Activated naive CD8-positive, alpha-beta T cell treated with anti-CD3 and anti-CD28 coated beads, Interleukin-2, amount 50 U/mL, for 16 hours (primary cell): Measurements from ENCODE around the gene PPP2R2C.

ENCODE experiments used
- DNase-seq: peaks from one replicate; pipeline ENCODE4 v3.0.0-alpha.2; 2020; ENCODE audit warnings: low read depth, low spot score

PPP2R2C gene

DNA sequence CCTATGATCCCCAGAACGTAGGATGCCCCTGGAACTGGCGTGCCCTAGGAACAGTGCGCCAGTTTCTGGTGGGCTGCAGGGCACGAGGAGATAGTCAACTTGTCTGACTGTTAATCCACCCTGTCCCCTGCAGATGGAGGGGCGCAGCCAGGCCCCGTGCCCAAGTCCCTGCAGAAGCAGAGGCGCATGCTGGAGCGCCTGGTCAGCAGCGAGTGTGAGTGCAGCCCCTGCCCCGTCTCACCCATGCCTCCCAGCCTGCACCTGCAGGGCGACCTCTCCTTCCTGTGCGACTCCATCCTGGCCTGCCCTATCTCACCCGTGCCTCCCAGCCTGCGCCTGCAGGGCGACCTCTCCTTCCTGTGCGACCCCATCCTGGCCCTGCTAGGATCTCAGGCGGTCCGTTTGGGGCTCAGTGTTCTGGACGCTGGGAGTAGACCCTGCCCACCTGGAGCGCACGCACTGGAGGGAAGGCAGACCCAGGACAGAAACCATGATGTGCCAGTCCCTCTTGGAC is 180.6 kb downstream of the PPP2R2C start:
- no peak for DNase-seq

DNA sequence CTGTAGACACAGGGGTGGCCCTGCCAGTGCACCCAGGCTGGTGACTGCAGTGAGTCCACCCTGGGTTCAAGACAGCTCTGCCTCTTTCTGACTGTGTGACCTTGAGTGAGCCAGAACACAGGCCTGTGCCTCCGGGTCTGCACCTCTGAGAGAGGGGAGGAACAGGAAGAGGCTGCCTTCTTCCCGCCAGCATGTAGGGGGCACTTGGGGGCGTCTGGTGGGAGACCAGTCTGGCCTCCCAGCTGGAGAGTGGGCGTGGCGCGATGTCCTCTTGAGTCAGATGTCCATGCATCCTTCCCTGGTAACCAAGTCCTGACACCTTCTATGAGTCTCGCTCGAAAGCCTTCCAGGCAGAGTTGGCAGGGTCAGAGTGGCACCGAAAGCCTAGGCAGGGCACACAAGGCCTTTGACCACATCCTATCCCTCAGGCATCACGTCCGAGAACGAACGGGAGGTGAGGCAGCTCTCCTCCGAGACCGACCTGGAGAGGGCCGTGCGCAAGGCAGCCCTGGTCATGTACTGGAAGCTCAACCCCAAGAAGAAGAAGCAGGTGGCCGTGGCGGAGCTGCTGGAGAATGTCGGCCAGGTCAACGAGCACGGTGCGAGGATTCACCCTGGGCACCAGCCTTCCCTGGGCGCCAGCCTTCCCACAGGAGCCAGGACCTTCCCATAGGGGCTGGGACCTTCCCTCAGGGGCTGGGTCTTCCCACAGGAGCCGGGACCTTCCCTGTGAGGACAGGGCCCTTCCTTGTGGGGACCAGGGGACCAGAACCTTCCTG is 181.5 kb downstream of the PPP2R2C start:
- DNase-seq, result no peak

DNA sequence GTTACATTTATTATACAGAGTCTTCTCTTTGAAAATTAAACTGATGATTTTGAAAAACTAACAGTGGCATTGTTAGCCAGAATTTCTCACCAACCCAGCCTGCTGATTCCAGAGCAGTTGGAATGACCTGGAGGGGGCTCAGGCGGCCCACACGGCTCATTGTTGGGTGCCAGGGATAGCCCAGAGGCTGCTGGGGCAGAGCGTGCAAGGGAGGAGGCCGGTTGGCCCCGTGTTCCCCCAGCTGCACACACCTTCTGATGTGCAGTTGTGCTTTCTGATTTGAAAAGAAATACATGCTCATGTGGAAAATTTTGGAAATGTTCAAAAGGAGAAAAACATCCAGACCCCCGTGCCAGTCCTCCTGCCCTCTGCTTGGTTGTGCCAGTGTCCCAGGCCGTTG is 182.2 kb downstream of the PPP2R2C start:
- no peak for DNase-seq

DNA sequence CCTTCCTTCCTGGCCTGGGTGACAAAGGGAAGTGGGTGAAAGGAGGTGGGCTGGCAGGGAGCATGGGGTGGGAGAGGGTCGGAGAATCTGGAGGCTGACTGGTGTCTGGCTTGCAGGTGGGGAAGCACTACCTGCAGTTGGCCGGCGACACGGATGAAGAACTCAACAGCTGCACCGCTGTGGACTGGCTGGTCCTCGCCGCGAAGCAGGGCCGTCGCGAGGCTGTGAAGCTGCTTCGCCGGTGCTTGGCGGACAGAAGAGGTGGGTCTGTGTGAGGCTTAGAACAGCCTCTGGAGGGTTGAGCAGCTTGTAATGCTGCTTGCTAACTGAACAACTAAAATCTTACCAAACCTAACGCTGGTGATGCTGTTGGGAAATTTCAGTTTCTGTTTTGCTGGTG is 183.5 kb downstream of the PPP2R2C start:
- DNase-seq, result no peak

DNA sequence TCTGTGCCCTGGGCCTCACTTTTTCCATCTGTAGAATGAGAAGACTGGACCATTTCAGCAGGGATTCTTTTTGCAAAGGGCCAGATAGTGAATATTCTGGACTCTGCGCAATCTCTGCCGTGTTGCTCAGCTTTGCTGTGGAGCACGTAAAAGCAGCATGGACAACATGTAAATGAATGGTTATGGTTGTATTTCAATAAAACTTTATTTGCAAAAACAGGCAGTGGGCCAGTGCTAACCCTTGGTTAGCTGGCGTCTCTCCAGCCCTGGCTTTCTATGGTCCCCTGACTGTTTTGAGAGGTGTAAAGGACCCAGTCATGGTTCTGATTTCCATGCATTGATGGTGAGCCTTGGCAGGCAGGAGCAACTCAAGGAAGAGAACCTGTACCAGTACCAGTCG is 184.1 kb downstream of the PPP2R2C start:
- DNase-seq, result no peak

DNA sequence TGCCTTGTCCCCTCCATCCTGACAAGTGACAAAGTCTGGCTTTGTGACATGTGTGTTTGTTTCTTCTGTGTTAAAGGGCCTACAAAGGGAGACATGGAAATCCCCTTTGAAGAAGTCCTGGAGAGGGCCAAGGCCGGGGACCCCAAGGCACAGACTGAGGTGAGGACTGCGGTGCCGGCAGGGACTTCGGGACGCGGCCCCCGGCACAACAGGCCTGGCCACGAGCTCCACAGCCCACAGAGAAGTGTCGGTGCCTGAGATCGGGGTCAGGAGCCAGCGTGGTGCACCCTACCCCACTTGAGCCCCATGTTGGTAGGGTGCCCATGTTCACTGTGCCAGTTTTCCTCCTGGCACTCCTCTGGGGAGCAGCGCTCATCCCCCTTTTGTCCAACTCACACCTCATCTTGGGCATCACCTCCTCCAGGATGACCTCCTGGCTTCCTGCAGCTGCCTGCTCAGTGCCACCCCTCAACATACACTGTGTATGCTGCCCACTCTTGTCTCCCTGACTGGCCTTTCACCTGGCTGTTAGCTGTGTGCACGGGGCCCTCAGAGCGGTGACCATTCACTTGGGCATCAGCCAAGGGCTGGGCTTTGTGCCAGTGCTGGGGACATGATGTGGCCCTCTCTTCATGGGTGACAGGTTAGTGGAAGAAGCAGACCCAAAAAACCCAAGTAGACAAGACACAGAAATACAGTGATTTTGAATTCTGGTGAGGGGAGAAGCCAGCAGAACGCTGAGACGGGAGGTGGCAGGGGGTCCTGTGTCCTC is 185.2 kb downstream of the PPP2R2C start:
- DNase-seq, result no peak

DNA sequence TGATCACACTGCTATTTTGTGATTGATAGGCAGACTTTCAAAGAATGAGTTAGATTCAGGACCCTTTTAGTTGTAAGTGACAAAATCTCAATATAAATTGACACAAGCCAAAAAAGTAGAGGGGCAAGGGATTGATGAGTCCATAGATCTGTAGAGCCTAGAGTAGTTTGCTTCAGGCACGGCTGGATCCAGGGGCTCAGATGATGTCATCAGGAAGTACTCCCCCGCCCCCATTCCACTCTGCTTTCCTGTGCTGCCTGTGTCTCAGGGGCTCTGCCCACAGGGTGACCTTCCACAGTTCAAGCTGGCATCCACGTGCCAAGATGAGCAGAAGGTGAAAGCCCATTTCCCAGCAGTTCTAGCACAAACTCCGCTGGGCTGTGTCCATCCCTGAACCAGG is 189.1 kb downstream of the PPP2R2C start:
- DNase-seq, result no peak

DNA sequence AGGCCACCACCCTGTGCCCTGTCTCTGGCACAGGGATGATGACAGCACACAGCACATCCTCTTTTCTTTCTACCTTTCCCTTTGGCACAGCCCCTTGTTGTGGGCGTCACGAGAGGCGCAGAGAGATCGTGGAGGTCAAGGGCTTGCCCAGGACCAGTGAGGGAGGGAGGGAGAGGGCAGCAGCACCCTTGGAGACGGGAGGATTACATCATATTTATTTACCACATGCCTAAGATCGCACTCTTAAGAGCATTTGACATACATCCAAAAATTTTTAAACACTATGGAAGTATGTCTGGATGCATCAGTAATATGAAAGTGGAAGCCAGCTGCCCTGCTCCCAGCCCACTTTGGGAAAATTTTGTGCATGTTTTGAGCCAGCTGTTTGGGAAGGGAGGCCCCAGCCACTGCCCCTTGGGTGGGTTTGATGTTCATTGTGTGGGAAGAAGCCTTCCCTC is 190.1 kb downstream of the PPP2R2C start:
- DNase-seq, result no peak

DNA sequence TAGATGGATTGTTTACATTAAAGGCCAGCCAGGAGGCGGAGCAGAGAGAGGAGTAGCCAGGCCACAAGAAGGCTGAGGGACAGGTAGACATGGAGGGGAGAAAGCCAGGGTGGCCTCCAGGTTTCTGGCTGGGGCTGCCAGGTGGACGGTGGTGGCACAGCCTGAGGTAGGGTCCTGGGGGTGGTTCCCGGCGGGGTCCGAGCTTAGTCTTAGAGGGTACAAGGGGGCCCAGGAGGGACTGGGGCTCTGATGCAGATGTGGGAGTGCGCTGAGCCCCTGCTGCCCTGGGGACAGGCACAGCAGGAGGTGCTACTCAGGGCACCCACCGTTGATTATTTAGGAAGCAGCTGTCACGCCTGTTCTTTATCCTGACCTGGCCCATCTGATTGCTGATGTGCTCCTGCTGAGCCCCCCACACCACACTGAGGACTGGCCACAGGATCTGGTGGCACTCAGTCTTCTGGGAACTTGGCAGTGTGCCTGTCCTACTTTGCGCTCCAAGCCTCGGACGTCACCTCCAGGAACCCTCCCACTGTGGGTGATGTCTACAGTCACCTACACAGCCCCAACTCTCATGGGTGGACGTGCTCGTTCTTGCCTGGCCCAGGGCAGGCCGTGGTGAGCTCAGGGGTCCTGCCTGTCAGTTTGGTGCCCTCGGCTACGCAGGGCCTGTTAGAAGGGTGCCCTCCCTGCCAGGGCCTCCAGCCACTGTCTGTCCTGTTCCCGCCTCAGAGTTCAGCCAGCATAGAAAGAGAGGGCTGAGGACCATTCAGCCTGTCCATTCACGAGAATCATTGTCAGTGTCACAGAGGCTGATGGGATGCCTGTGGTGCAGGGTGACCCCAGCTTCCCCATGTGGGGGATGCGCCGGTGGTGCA is 190.7 kb downstream of the PPP2R2C start:
- no peak for DNase-seq

DNA sequence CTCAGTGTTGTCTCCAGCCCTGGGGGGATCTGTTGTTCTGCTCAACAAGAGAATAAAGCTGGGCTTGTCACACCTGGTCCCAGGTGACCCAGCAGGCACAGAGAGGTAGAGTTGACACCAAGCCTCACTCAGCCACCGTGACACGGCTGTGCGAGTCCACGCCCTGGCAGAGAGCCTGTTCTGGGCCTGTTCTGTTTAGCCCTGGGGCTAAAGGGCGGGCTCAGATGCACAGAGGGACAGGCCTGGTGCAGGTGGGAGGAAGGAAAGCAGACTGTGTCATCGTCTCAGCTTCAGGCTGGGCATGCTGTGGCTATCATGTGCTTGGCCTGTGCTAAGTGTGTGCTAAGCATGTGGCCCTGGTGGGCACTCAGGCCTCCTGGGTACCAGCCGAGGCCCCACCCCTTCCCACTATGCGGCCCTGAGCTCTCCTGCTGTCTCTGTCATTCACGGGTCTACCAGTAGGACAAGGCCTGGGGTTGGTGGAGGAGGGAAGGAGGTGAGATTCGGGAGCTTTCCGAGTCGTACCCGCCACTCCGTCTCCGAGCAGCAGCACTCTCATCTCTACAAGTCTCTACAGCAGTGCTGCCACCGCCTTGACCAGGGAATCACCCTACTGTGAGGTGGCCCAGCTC is 191.9 kb downstream of the PPP2R2C start:
- DNase-seq, result no peak

DNA sequence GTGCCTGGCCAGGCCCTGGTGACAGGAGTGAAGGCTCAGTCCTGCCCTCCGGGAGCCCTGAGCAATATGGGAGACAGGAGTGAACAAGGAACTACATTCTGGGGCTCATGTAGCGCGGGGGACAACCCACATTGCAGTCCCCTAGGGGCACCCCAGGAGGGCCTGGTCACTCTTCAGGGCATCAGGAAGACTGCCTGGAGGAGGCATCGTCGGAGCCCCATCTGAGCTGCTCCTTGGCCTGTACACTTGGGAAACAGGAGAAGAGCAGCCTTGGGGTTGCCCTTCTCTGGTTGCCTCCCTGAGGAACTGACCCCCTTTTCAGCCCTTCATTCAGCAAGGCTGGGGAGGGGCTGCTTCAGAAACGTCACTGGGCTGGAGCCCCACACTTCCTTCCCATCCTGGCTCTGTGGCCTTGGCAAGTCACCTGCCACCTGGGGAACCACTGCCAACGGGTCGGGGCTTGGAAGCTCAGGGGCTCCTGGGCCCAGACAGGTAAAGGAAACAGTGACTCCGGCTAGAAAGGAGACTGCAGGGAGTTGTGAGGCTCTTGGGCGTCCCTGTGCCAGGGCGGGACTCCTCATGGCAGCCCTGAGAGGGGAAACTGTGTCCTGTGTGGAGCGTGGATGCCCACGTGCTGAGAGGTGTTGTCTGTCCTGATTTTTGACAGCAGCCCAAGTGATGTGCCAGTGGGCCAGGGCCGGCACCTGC is 192.7 kb downstream of the PPP2R2C start:
- DNase-seq, result no peak

DNA sequence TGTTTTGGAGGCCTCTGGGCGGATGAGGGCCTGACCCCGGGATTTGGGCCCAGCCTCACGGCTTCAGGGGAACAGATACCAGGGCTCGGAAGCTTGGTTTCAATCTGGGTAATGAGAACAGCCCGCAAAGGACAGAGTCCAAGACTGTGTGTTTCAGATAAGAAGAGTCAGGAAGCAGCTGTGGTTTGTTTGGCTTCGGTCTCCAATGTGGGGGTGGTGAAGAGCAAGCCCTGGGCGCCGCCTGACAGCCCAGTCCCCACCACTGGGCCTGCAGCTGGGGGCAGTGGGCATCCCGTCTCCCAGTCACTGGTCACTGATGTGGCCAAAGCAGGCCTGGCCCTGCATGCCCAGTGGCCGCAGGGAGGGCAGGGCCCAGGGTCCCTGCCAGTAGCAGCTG is 193.6 kb downstream of the PPP2R2C start:
- DNase-seq, result no peak

DNA sequence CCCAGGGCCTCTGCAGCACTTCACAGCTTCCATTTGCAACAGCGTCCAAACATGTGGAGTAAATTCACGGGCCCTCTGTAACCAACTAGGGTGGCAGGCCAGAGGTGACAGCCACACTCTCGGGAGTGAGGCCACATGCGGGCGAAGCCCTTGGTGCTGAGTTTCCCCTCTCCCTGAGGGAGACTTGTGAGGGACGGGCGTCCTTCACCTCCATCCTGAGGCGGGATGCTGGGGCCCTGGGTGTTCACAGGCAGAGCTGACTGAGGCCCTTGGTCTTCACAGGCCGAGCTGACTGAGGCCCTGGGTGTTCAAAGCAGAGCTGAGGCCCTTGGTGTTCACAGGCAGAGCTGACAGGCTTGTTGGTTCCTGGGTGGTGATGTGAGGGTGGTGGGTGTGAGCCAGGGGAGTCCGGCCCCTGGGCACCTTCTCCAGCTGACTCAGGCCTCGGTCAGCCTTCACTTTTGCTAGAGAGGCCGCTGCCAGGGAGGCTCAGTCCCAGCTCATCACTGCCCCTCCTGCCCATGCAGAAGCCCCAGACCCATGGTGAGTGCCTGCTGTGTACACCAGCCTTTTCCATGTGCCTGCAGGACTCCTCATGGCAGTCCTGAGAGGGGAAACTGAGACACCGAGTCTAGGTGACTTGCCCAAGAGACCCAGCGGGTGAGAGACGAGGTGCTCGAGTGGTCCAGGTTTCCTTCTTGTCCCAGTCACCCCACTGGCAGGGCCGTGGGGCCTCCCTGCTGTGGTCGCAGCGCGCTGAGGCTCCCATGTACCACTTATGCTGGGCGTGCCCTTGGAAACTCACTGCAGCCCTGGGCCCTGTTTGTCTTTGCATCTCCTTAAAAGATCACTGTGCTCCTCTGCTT is 194.2 kb downstream of the PPP2R2C start:
- no peak for DNase-seq

DNA sequence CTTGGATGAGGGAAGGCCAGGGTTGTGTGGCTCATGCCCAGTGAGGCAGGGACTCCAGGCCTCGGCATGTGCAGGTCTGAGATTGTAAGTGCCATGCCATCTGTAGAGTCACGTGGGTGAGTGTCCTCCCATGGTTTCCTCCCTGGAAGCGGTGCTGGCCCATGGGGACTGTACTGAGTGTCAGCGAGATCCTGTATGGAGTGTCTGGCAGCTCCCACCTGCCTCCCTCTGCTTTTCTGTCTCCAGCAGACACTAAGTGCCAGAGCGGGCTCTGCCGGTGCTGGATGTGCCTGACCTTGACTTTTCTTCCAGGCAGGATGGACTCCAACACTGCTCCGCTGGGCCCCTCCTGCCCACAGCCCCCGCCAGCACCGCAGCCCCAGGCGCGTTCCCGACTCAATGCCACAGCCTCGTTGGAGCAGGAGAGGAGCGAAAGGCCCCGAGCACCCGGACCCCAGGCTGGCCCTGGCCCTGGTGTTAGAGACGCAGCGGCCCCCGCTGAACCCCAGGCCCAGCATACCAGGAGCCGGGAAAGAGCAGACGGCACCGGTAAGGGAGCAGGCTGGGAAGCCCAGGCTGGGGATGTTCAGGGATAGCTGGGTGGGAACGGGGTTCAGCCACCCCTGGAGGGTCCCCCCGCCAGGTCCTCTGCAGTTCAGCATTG is 195.1 kb downstream of the PPP2R2C start:
- no peak for DNase-seq

DNA sequence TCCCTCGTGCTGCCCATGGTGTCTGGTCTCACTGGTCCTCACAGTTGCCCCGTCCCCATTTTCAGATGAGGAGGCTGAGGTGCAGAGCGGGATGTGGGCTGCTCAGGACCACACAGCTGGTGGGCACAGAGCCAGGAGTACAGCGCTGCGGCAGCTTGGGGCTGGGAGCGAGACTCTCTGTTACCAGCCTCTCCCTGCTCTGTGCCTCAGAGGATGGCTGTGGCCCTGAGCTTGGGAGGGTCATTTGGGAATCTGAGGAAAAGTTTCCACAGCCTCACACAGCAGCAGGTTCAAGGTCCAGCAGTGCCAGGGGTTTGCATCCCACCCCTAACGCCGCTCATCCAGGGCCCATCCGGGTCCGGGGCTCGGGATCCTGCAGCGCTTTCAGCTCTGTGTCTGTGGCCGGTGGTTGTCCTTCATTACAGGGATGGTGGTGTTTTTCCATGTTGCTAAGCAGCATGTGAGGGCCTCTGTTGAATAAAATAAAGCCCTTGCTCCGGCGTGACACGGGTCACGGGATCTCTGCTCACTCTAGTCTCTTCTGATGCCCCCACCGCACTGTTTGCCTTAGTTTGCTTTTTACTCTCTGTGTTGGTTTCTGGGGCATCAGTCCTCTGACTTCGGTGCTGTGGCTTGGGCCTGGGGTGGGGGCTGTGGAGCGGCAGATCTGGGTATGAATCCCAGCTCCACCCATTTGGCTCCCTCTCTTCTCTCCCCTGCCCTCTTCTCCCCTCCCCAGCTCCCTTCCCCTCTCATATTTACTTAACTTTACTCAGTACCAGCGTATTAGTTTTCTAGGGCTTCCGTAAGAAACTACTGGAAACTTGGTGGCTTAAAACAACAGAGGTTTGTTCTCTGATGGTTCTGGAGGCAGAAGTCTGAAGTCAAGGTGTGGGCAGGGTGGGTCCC is 196.3 kb downstream of the PPP2R2C start:
- DNase-seq, result no peak

DNA sequence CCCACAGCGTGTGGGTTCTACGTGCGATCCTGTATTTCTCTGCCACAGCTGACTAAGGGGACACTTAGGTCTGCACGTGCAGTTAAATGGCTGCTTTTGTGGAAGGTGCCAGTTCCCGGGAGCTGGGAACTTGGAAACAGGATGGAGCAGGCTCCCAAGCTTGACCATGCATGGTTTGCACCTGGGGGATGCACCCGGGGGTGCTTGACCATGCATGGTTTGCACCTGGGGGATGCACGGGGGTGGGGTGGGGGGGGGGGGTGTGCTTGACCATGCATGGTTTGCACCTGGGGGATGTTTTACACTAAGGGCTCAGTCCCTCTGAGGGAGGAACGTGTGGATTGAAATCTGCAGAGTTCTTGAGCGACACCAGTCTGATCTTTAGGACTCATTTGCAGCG is 197.1 kb downstream of the PPP2R2C start:
- no peak for DNase-seq

DNA sequence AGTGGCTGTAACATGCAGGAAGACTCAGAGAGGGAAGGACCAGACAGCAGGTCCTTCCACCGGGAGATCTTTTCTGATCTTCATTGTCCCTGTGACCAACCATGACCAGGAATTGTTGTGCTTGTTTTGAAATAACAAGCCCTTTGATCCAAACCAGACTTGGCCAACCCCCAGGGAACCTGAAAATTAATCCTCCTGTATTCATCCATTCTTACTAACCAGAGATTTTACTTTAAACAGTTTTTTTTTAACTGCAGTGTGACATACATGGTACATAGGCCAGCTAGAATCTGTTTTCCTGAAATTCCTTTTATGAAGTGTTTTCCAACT is 198.8 kb downstream of the PPP2R2C start:
- no peak for DNase-seq
